Stimulated activated naive CD8-positive, alpha-beta T cell treated with anti-CD3 and anti-CD28 coated beads, Interleukin-15, Interleukin-2, amounts not matched to agents 100 ng/mL and 50 ng/mL, for 24 hours (primary cell): ENCODE data around the gene UTF1.

Source experiments
- H3K27ac Mint-ChIP-seq: one replicate; pipeline ENCODE4 v1.8.0; 2021; ENCODE audit warnings: mild to moderate bottlenecking, mixed read lengths
- H3K27me3 Mint-ChIP-seq: one replicate; pipeline ENCODE4 v1.8.0; 2021; ENCODE audit warnings: mixed read lengths
- H3K36me3 Mint-ChIP-seq: one replicate; pipeline ENCODE4 v1.8.0; 2021; ENCODE audit warnings: low read depth, mixed read lengths
- H3K4me1 Mint-ChIP-seq: one replicate; pipeline ENCODE4 v1.8.0; 2021; ENCODE audit warnings: low read depth, mixed read lengths
- H3K4me3 Mint-ChIP-seq: one replicate; pipeline ENCODE4 v1.8.0; 2021; ENCODE audit warnings: mild to moderate bottlenecking, mixed read lengths
- H3K9me3 Mint-ChIP-seq: one replicate; pipeline ENCODE4 v1.8.0; 2021; ENCODE audit warnings: mixed read lengths

The UTF1 gene

DNA sequence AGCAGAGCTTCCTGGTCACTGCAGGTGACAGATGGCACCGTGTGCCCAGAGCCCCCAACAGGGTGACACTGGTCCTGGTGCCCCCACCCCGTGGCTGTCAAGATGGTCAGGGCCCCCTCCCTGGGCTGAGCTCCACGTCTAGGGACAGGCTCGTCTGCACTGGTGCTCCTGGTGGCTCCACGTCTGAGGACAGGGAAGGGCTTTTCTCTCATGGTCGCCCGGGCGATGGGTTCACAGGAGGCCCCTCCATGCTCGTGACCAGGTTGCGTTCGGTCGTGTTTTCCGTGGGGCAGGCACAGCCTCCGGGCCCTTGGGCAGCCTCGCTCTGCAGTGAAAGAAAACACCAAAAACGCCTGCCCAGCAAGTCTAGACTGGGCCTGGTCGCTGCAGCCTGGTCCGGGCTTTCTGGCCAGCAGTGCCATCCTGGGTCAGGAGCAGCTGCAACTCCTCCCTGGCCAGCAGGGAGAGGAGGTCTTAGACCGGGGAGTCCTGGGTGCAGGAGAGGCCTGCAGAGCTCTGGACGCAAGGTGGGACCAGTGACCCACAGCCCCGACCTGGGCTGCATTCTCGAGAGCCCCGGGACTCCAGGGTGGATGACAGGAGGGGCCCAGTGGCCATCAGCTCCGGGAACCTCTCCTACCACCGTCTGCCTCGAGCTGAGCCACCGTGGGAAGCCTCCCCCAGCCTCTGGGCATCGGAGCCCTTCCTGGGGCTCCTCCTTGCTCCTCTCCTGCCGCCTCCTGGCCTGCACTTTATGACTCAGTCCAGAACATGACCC, 27.9 kb upstream of the UTF1 start:
- Mint-ChIP-seq H3K4me3 (no peak overlapping the region), H3K36me3 (no peaks in the 10 kb centered on the region), H3K27me3 (no peaks in the 10 kb centered on the region), H3K4me1 (no peaks in the 10 kb centered on the region), H3K27ac (no peak overlapping the region), H3K9me3 (no peaks in the 10 kb centered on the region)

DNA sequence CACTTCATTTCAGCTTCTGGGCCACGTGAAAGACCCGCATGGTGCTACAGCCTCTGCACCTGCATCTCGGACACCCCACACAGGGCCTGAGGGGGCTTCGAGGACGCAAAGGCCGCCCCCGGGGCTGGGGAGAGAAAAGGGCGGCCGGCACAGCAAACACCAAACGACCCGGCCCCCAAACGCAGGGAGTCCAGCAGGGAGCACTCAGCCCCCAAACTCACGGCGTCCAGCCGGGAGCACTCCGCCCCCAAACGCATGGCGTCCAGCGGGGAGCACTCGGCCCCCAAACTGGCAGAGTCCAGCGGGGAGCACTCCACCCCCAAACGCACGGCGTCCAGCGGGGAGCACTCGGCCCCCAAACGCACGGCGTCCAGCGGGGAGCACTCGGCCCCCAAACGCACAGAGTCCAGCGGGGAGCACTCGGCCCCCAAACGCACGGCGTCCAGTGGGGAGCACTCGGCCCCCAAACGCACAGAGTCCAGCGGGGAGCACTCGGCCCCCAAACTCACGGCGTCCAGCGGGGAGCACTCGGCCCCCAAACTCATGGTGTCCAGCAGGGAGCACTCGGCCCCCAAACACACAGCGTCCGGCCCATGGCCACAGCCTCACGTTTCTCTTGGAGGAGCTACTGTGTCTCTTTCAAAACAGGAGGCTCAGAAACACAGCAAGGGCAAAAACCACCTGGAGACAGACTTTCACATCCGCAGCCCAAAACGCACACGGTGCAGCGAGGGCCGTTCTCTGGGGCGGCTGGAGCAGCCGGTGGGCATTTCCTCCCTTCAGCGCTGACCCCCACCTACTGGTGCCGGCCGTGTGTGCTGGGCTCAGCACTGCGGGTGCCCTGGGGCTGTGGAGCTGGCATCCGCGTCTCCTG, 27.0 kb upstream of the UTF1 start:
- Mint-ChIP-seq H3K9me3 (no peaks in the 10 kb centered on the region), H3K4me1 (no peaks in the 10 kb centered on the region), H3K27me3 (no peaks in the 10 kb centered on the region), H3K36me3 (no peaks in the 10 kb centered on the region), H3K27ac (no peak overlapping the region), H3K4me3 (no peak overlapping the region)

DNA sequence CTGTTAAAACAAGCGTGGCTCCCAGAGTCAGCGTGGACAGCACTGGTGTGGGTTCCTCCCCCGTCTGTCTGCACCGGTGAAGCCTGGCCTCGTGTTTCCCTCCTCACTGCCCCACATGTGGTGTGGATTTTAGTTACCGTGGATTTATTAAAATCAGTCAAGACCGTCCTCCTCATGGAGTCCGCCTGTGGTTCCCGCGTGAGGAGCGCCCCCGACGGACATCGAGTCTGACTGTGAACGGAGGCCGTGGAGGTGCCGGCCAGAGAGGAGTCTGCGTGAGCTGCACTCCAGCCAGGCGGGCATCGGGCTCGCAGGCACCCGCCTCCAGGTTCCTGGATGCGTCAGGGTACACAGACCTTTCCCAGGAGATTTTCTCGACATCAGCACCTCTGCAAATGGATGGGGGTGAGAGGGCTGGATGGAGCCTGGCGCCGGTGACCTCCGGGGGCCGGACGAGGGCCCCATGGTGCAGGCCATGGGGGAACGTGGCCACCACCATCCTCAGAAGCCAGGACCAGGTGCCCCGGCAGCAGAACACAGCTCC, 26.3 kb upstream of the UTF1 start:
- Mint-ChIP-seq H3K27ac (no peak overlapping the region), H3K4me1 (no peaks in the 10 kb centered on the region), H3K9me3 (no peaks in the 10 kb centered on the region)

DNA sequence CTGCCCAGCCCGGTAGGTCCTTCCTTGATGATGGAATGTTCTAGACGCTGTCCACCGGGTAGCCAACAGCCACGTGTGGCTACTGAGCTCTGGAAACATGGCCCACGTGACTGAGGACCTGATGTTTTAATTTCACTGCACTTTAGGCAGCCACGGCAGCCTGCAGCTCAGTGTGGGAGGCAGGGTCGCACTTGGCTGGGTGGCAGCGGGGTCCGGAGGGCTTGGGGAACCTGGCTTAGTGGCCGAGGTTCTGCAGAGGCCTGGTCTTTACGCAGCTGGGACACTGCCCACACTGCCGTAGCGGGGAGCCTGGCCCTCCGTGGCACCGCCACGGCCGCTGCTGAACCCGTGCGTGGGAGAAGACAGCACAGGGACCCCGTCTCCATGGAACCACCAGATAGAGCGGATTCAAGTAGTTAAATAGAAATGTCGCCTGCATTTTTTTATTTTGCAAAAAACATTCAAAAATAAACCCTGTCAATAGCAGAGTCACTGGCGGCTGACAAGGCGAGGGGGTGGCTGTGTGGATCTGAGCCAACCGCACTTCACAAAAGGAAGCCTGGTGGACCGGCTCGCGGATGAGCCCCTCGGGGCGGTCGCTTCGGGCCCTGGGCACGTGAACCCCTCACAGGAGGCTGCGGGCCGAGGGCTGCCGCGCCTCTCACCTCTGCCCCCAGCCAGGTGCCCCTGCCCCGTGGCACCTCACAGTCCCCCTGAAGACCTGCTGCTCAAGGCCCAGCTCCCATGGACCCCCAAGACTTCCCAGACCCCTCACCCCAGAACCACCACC, 25.6 kb upstream of the UTF1 start:
- no peaks in the 10 kb centered on the region for H3K27me3 Mint-ChIP-seq
- H3K4me1 Mint-ChIP-seq: no peaks in the 10 kb centered on the region
- H3K4me3 Mint-ChIP-seq: no peak overlapping the region
- H3K27ac Mint-ChIP-seq: no peak overlapping the region
- H3K36me3 Mint-ChIP-seq: no peaks in the 10 kb centered on the region
- no peaks in the 10 kb centered on the region for H3K9me3 Mint-ChIP-seq

More for the DNA sequence above, 26.3 kb upstream of the UTF1 start:
- Mint-ChIP-seq H3K36me3 (no peaks in the 10 kb centered on the region), H3K27me3 (no peaks in the 10 kb centered on the region), H3K4me3 (no peak overlapping the region)

DNA sequence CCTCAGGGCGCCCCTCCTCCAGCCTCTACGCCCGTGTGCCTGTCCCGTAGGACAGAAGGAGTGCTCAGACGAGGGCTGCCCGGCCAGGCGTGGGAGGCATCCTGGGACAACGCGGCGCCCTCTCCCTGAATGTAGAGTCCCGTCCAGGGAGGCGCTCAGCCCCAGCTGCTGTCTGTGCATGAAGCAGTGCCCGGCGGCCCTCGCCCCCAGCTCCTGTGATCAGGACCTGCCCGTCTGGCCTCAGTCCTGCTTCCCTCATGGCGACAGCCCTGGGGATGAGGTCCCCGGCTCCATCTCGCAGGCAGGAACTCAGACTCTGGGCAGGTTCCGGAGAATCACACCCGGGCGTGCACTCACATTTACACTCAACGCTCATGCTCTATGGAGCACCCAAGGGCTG, 24.9 kb upstream of the UTF1 start:
- H3K27me3 Mint-ChIP-seq: no peaks in the 10 kb centered on the region
- H3K9me3 Mint-ChIP-seq: no peaks in the 10 kb centered on the region
- no peak overlapping the region for H3K27ac Mint-ChIP-seq
- H3K36me3 Mint-ChIP-seq: no peaks in the 10 kb centered on the region
- no peak overlapping the region for H3K4me3 Mint-ChIP-seq
- H3K4me1 Mint-ChIP-seq: no peaks in the 10 kb centered on the region

DNA sequence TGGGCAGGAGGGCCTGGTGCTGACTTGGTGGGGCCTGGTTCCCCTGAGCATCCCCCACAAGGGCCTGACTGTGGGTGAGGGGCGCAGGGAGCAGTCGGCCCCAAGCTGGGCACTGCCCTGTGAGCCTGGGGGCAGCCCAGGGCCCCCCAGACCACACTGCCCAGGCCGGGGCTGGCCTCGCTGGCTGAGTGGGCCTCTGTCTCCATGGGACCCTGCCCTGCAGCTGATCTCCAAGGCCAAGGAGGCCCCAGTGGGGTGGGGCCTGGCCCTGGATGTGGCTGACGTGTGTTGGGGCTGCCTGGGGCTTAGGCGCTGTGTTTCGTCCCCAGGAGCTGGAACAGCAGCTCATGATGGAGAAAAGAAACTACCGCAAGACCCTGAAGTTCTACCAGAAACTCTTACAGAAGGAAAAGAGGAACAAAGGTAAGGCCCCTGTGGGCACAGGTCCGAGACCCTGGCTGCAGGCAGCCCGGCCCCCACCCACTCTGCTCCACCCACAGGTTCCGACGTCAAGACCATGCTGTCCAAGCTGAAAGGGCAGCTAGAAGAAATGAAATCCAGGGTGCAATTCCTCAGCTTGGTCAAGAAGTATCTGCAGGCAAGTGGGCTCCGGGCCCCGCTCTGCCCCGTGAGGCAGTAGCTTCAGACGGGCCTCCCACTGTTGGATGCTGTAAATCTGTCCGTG, 23.5 kb upstream of the UTF1 start:
- H3K4me3 Mint-ChIP-seq: no peak overlapping the region
- H3K27ac Mint-ChIP-seq: no peak overlapping the region
- H3K36me3 Mint-ChIP-seq: no peaks in the 10 kb centered on the region
- no peaks in the 10 kb centered on the region for H3K4me1 Mint-ChIP-seq
- H3K9me3 Mint-ChIP-seq: no peaks in the 10 kb centered on the region
- no peaks in the 10 kb centered on the region for H3K27me3 Mint-ChIP-seq

DNA sequence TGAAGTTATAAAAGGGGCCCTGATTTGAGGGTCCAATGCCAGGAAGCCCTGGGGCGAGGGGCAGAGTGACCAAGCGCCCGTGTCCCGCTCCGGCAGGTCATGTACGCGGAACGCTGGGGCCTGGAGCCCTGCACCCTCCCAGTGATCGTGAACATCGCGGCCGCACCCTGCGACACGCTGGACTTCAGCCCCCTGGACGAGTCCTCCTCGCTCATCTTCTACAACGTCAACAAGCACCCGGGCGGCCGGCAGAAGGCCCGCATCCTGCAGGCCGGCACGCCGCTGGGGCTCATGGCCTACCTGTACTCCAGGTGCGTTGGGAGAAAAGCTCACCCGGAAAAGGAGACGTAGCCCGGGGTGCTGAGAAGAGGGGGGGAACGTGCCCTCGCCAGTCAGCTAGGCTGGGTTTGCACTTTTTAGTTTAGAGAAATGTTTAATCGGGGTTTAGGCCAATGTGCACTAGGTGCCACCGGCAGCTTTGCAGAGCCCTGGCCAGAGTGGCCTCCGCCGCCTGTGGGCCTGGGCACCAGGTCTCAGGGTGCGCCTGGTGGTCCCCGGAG, 22.9 kb upstream of the UTF1 start:
- Mint-ChIP-seq H3K36me3 (no peaks in the 10 kb centered on the region), H3K27me3 (no peaks in the 10 kb centered on the region), H3K4me1 (no peaks in the 10 kb centered on the region), H3K9me3 (no peaks in the 10 kb centered on the region), H3K27ac (no peak overlapping the region), H3K4me3 (no peak overlapping the region)

DNA sequence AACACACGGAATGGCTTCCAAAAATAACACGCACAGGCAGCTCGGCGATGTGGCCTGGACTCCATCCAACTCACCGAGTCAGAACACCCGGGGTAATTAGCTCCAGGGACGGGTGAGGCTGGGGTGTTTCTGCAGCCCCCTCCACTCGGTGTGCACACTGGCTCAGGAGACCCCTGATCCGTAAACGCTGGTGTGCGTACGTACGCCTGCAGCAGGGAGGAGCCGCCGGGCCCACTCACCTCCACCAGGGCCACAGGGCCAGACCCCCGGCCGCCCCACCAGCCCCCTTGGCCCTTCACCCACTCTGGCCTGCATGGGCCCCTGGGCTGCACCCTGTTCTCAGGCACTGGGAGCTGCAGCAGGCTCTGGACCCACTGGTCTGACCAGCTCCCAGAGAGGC, 22.4 kb upstream of the UTF1 start:
- Mint-ChIP-seq H3K36me3 (no peaks in the 10 kb centered on the region), H3K9me3 (no peaks in the 10 kb centered on the region), H3K4me1 (no peaks in the 10 kb centered on the region), H3K27me3 (no peaks in the 10 kb centered on the region), H3K4me3 (no peak overlapping the region), H3K27ac (no peak overlapping the region)

DNA sequence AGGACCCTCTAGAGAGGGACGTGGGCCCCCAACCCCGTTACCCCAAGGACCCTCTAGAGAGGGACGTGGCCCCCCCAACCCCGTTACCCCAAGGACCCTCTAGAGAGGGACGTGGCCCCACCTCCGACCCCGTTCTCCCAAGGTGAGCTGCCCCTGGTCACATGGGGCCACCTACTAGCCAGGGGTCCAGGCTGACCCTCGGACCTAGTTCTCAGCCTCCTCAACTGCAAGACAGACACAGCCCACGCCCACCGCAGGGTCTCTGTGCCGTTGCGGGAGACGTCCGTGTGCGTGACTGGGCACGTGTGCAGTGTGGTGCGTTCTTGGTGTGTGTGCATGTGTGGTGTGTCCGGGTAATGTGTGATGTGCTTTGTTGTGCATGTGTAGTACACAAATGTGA, 21.6 kb upstream of the UTF1 start:
- no peaks in the 10 kb centered on the region for H3K27me3 Mint-ChIP-seq
- H3K9me3 Mint-ChIP-seq: no peaks in the 10 kb centered on the region
- H3K4me3 Mint-ChIP-seq: no peak overlapping the region
- no peak overlapping the region for H3K27ac Mint-ChIP-seq
- no peaks in the 10 kb centered on the region for H3K4me1 Mint-ChIP-seq
- no peaks in the 10 kb centered on the region for H3K36me3 Mint-ChIP-seq

DNA sequence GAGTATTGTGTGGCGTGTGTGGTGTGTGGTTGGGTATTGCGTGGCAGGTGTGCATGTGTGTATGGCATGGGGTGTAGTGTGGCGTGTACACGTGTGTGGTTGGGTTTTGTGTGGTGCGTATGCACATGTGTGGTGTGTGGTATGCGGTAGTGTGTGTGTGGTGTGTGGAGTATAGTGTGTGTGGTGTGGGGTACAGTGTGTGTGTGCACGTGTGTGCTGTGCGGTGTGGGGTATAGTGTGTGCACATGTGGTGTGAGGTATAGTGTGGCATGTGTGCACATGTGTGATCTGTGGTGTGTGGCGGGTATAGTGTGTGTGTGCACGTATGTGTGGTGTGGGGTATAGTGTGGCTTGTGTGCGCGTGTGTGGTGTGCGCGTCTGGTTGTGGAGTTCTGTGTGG, 20.9 kb upstream of the UTF1 start:
- Mint-ChIP-seq H3K9me3 (no peaks in the 10 kb centered on the region), H3K4me1 (no peaks in the 10 kb centered on the region), H3K36me3 (no peaks in the 10 kb centered on the region), H3K27ac (no peak overlapping the region), H3K4me3 (no peak overlapping the region), H3K27me3 (no peaks in the 10 kb centered on the region)

DNA sequence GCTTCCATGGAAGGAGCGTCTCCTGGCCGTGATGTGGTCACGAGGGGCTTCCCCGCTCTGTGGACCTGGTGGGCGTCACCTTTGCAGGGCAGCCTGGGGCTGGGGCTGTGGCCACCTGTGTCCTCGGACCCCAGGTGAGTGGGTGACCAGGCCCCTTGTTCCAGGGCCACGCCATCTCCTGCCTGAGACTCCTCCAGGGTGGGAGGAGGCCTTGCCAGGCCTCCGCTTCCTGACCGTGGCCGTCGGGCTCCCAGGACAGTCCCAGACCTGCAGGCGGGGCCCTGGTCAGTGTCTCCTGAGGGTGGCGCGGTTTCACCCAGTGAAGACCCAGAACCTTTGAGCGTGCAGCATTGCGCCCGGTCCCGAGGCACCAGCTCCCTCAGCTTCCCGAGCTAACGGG, 20.4 kb upstream of the UTF1 start:
- Mint-ChIP-seq H3K36me3 (no peaks in the 10 kb centered on the region), H3K4me1 (no peaks in the 10 kb centered on the region), H3K27me3 (no peaks in the 10 kb centered on the region), H3K9me3 (no peaks in the 10 kb centered on the region), H3K27ac (no peak overlapping the region), H3K4me3 (no peak overlapping the region)

DNA sequence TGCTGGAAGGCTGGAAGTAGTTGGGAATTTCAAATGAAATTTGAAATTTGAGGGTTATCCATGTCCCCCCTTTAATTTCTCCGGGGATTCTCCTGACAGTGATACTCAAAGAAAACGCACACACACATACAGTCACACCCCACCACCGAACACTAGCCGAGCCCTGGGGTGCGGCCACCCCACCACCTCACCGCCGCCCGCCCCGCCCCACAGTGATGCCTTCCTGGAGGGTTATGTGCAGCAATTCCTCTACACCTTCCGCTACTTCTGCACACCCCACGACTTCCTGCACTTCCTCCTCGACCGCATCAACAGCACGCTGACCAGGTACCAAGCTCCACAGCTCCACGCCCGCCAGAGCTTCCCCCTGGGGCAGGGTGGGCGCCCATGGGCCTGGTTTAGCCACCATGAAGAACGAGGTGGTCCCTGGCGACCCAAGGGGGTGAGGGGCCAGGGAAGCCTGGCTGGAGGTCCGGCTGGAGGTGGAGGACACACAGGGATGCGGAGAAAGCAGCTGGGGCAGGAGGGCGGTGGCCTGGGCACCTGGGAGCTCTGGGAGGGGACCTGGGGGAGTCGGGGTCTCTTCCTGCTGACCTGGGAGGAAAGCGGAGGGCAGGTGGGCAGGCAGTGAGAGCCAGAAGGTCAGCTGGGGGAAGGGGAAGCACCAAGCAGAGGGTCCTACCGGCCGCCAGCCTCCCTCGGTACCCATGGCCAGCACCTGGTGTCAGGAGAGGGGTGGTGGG, 19.4 kb upstream of the UTF1 start:
- H3K27me3 Mint-ChIP-seq: no peaks in the 10 kb centered on the region
- no peaks in the 10 kb centered on the region for H3K9me3 Mint-ChIP-seq
- H3K4me1 Mint-ChIP-seq: no peaks in the 10 kb centered on the region
- H3K4me3 Mint-ChIP-seq: no peak overlapping the region
- H3K27ac Mint-ChIP-seq: no peak overlapping the region
- no peaks in the 10 kb centered on the region for H3K36me3 Mint-ChIP-seq

DNA sequence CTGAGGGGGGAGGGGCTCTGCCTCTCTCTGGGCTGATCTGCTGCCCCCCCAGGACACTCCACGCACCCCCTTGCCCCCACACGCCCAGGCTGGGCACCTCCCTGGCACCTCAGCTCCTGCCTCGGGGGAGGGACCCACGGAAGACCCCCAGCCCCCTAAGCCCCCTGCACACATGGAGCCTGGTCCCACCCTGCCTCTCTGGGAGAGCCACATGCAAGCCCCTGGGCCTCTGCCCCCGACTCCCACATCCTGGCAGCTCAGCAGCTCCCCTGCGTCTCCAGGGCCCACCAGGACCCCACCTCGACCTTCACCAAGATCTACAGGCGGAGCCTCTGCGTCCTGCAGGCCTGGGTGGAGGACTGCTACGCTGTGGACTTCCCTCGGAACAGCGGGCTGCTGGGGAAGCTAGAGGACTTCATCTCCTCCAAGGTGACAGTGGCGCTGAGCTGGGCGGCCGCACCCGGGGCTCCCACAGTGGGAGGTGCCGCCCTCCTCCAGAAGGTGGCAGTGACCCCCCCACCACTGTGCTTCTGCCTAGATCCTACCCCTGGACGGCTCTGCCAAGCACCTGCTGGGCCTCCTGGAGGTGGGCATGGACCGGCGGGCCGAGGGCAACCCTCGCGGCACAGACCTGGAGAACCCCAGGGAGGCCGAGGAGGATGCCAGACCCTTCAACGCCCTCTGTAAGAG, 18.7 kb upstream of the UTF1 start:
- no peaks in the 10 kb centered on the region for H3K4me1 Mint-ChIP-seq
- peaks cover 3% of the 10 kb centered on the region for H3K27me3 Mint-ChIP-seq
- no peak overlapping the region for H3K4me3 Mint-ChIP-seq
- H3K9me3 Mint-ChIP-seq: no peaks in the 10 kb centered on the region
- H3K36me3 Mint-ChIP-seq: no peaks in the 10 kb centered on the region
- no peak overlapping the region for H3K27ac Mint-ChIP-seq
